ENCODE data around the gene HSPA1A.

GRCh38 chr6:31838968-31839367 lies 23.6 kb downstream of the HSPA1A start:
- TF ChIP-seq POLR2AphosphoS5 (IDR thresholded peaks at IDR 0.05; ENCODE audit: low read depth, low read length), result peak; percentile 44; the same call in 1 of the 2 replicates
- no peak; the same call in 1 of the 2 replicates for TF ChIP-seq POLR2A (IDR thresholded peaks at IDR 0.05; ENCODE audit: low read depth, low read length)
- TF ChIP-seq TAF1 (IDR thresholded peaks at IDR 0.05; ENCODE audit: borderline replicate concordance, low read depth, low read length), result no peak
